Measurements from ENCODE around the gene GRIN3B.

DNA sequence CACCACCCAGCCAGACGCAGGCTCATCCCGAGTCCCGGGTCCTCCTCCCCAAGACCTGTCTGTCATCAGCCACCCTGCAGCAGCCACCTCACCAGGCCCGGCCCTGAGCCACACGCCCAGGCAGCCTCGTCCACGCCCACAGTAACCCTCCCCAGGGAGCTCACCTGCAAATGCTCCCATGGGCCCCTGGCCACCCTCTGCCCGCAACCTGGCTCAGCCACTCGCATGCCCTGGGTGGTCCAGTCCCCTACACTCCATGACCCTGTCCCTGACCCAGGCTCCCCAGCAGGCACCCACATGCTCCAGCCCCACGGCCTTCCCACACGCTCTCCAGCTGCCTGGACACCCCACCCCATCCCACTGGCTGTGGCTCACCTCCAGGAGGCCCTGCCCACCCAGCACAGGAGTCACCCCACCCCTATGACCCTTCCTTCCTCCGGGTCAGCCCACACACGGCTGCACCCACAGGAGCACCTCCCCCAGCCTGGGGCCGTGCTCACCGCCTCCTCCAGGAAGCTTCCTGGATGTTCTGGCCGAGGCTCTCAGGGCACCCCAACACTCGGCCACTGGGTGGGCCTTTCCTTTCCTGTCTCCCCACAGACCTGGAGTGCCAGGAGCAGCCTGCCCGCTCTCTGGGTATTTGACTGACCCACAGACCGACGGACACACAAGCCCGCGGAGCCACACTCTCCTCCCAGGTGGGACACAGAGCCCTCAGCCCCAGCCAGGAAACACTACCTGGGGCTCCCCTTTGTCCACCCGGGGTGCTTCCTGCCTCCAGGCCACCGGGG lies 17.1 kb downstream of the GRIN3B start:
- TF ChIP-seq CTCF (conservative IDR thresholded peaks at IDR 0.05): no peak
- no peak for TF ChIP-seq EZH2 (IDR thresholded peaks at IDR 0.05; ENCODE audit: low read depth)

Data from PC-9 (cell line).